ENCODE results near the gene ZC3HAV1. TPM values are rescaled to one million over a fixed set of nuclear protein-coding genes. Genes with fewer than 3 reads are reported as not detected.
A peak's percentile ranks its signal among the peaks of the same experiment; 100 is the strongest.

ZC3HAV1 gene
- polyA plus RNA-seq, 1 of the 3 experiments (the other 2 are of a cell fraction): 11.2 TPM

DNA sequence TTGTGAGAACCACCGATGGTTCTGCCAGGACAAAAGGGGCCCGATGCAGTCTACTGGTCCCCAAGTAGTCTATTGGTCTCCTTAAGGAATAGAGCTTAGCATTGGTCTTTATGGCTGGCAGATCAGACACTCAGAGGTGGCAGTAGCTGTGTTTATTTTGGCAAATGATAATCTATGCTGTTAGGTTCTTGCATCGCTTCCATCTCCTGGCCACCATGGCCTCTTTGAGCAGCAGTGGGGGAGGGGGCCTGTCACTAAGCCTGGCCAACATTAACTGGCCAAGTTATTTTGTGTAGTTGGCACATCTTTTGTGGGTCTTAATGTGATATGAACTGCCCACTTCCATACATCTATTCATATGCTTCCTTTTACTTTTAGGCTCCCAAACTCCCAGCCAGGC is 4.5 kb upstream of the ZC3HAV1 start:
- no peaks in the 10 kb centered on the region for H3K9me3 ChIP-seq
- H3K9ac ChIP-seq: no peak overlapping the region
- ChIA-PET CTCF (interaction anchor here (0.7 to 1.0 kb wide), 5 partner anchors 26 to 228 kb away, joined by 3 read pairs; no protein-coding TSS in a partner anchor), POLR2A (no interaction called here)
- H2AFZ ChIP-seq (ENCODE audit: low read depth): no peak overlapping the region
- H3F3A ChIP-seq (replicated peaks; ENCODE audit: insufficient read depth): peaks cover 9% of the 10 kb centered on the region
- H3K9me2 ChIP-seq: no peaks in the 10 kb centered on the region
- peaks cover 0 to 7% of the 10 kb centered on the region in 2 experiments; a peak in 1 of 4 replicates for H3K4me1 ChIP-seq (ENCODE audit: control insufficient read depth in 1 of 2, insufficient read depth in 2 of 2, low read depth in 1 of 2, low read length in 1 of 2)
- DNase-seq: no peak
- no peak overlapping the region for H3K4me2 ChIP-seq
- no peak overlapping the region for H3K4me3 ChIP-seq (ENCODE audit: low read depth in 2 of 2, low read length in 1 of 2)
- no peaks in the 10 kb centered on the region for H3K27me3 ChIP-seq (ENCODE audit: insufficient read depth)
- no peaks in the 10 kb centered on the region for H4K20me1 ChIP-seq (ENCODE audit: insufficient read depth)
- H3K36me3 ChIP-seq (replicated peaks in 1 of 2; ENCODE audit: control insufficient read depth in 1 of 2, insufficient read depth in 2 of 2, low read length in 1 of 2): no peaks in the 10 kb centered on the region
- no peak for TF ChIP-seq JUND (IDR thresholded peaks at IDR 0.05)
- H3K79me2 ChIP-seq (ENCODE audit: insufficient read depth): peaks cover 1% of the 10 kb centered on the region; the same call in 1 of the 2 replicates
- no peak overlapping the region for H3K27ac ChIP-seq (ENCODE audit: low read depth in 2 of 2, low read length in 1 of 2)
- 77% methylated on average over 3 of the region's 3 CpGs for WGBS (ENCODE audit: low lambda C conversion rate)

DNA sequence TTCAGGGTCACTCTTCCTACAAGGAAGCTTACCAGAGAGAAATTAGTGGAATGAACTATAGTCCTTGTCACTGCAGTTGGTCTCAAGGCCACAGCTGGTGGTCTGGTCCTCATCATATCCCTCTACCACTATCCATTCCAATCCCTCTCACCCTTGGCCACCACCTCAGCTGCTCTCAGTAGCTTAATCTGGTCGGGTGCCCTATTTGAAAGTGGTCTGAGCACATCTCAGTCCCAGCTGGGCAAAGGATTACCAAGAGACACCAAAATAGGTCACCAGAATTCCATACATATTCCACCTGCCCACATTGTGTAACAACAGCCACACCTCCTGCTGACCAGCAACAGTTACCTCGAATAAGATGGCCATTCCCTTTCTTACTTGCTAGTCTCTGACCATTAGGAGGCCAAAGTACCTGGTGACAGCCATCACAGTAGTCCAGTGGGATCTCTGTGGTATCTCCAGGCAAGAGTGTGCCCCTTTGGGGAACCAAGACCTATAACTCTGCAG is 3.3 kb upstream of the ZC3HAV1 start:
- 38% methylated on average over 2 of the region's 2 CpGs for WGBS (ENCODE audit: low lambda C conversion rate)

DNA sequence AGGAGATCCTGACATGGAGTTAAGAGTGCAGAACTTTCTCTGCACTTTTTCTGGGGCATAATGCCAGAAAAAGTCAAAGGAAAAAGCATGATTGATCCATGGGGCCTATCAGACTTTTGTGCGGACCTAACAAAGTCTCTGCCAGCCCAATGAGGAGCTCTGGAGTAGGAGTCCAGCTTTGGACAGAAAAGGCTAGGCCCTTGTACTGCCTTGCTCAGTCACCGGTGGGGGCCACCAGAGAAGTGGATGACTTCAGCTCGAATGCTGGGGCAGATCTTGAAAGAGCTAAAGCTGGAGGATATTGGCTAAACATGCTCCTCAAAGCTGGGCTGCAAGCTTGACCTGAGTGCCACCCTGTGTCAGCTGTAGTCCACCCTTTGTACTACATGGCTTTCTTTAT is 2.8 kb upstream of the ZC3HAV1 start:
- Histone ChIP-seq H2AFZ (ENCODE audit: low read depth) (0 out of 2 replicates have a peak overlapping the region, but pooled peaks have one; percentile 32), H3F3A (replicated peaks; ENCODE audit: insufficient read depth) (peaks cover 9% of the 10 kb centered on the region), H3K36me3 (replicated peaks in 1 of 2; ENCODE audit: control insufficient read depth in 1 of 2, insufficient read depth in 2 of 2, low read length in 1 of 2) (no peaks in the 10 kb centered on the region), H3K27ac (ENCODE audit: low read depth in 2 of 2, low read length in 1 of 2) (no peak overlapping the region), H4K20me1 (ENCODE audit: insufficient read depth) (no peaks in the 10 kb centered on the region), H3K4me1 (ENCODE audit: control insufficient read depth in 1 of 2, insufficient read depth in 2 of 2, low read depth in 1 of 2, low read length in 1 of 2) (peaks cover 4 to 13% of the 10 kb centered on the region in 2 experiments; a peak in 2 of 4 replicates), H3K4me2 (no peak overlapping the region), H3K79me2 (ENCODE audit: insufficient read depth) (peaks cover 18% of the 10 kb centered on the region), H3K4me3 (ENCODE audit: low read depth in 2 of 2, low read length in 1 of 2) (no peak overlapping the region), H3K9me2 (no peaks in the 10 kb centered on the region), H3K27me3 (ENCODE audit: insufficient read depth) (no peaks in the 10 kb centered on the region), H3K9ac (no peak overlapping the region), H3K9me3 (no peaks in the 10 kb centered on the region)
- CTCF ChIA-PET: no interaction called here
- 93% methylated on average over 3 of the region's 3 CpGs for WGBS (ENCODE audit: low lambda C conversion rate)
- no peak for TF ChIP-seq FOXJ3 (CRISPR knock-in tag; IDR thresholded peaks at IDR 0.05)
- no peak for TF ChIP-seq GATA2 (CRISPR knock-in tag; IDR thresholded peaks at IDR 0.05)
- no peak for TF ChIP-seq FOSL2 (IDR thresholded peaks at IDR 0.05; ENCODE audit: borderline replicate concordance, low read depth)
- no peak for TF ChIP-seq GABPA (IDR thresholded peaks at IDR 0.05; ENCODE audit: low read depth)
- no peak for TF ChIP-seq RXRA (IDR thresholded peaks at IDR 0.05; ENCODE audit: borderline replicate concordance, low read depth)
- TF ChIP-seq, protein P1, sequence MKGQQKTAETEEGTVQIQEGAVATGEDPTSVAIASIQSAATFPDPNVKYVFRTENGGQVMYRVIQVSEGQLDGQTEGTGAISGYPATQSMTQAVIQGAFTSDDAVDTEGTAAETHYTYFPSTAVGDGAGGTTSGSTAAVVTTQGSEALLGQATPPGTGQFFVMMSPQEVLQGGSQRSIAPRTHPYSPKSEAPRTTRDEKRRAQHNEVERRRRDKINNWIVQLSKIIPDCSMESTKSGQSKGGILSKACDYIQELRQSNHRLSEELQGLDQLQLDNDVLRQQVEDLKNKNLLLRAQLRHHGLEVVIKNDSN (IDR thresholded peaks at IDR 0.05; ENCODE audit: borderline replicate concordance, low read depth): no peak
- no peak for TF ChIP-seq TCF12 (IDR thresholded peaks at IDR 0.05)
- TF ChIP-seq, protein P2, sequence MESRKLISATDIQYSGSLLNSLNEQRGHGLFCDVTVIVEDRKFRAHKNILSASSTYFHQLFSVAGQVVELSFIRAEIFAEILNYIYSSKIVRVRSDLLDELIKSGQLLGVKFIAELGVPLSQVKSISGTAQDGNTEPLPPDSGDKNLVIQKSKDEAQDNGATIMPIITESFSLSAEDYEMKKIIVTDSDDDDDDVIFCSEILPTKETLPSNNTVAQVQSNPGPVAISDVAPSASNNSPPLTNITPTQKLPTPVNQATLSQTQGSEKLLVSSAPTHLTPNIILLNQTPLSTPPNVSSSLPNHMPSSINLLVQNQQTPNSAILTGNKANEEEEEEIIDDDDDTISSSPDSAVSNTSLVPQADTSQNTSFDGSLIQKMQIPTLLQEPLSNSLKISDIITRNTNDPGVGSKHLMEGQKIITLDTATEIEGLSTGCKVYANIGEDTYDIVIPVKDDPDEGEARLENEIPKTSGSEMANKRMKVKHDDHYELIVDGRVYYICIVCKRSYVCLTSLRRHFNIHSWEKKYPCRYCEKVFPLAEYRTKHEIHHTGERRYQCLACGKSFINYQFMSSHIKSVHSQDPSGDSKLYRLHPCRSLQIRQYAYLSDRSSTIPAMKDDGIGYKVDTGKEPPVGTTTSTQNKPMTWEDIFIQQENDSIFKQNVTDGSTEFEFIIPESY (IDR thresholded peaks at IDR 0.05; ENCODE audit: borderline replicate concordance, low read depth): no peak
- no peak for TF ChIP-seq NRF1 (IDR thresholded peaks at IDR 0.05; ENCODE audit: low read depth, low read length)
- TF ChIP-seq, protein P3, sequence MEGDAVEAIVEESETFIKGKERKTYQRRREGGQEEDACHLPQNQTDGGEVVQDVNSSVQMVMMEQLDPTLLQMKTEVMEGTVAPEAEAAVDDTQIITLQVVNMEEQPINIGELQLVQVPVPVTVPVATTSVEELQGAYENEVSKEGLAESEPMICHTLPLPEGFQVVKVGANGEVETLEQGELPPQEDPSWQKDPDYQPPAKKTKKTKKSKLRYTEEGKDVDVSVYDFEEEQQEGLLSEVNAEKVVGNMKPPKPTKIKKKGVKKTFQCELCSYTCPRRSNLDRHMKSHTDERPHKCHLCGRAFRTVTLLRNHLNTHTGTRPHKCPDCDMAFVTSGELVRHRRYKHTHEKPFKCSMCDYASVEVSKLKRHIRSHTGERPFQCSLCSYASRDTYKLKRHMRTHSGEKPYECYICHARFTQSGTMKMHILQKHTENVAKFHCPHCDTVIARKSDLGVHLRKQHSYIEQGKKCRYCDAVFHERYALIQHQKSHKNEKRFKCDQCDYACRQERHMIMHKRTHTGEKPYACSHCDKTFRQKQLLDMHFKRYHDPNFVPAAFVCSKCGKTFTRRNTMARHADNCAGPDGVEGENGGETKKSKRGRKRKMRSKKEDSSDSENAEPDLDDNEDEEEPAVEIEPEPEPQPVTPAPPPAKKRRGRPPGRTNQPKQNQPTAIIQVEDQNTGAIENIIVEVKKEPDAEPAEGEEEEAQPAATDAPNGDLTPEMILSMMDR (IDR thresholded peaks at IDR 0.05): no peak
- TF ChIP-seq, protein P4, sequence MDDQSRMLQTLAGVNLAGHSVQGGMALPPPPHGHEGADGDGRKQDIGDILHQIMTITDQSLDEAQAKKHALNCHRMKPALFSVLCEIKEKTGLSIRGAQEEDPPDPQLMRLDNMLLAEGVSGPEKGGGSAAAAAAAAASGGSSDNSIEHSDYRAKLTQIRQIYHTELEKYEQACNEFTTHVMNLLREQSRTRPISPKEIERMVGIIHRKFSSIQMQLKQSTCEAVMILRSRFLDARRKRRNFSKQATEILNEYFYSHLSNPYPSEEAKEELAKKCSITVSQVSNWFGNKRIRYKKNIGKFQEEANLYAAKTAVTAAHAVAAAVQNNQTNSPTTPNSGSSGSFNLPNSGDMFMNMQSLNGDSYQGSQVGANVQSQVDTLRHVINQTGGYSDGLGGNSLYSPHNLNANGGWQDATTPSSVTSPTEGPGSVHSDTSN (IDR thresholded peaks at IDR 0.05): no peak
- no peak for TF ChIP-seq JUND (IDR thresholded peaks at IDR 0.05)
- TF ChIP-seq RCOR1 (IDR thresholded peaks at IDR 0.05; ENCODE audit: low read length): no peak
- TF ChIP-seq, protein P5, sequence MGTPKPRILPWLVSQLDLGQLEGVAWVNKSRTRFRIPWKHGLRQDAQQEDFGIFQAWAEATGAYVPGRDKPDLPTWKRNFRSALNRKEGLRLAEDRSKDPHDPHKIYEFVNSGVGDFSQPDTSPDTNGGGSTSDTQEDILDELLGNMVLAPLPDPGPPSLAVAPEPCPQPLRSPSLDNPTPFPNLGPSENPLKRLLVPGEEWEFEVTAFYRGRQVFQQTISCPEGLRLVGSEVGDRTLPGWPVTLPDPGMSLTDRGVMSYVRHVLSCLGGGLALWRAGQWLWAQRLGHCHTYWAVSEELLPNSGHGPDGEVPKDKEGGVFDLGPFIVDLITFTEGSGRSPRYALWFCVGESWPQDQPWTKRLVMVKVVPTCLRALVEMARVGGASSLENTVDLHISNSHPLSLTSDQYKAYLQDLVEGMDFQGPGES (IDR thresholded peaks at IDR 0.05; ENCODE audit: low read depth, low read length): no peak
- TF ChIP-seq YY1 (IDR thresholded peaks at IDR 0.05; ENCODE audit: low read depth): no peak
- TF ChIP-seq FOXM1 (IDR thresholded peaks at IDR 0.05; ENCODE audit: low read depth): no peak
- no peak for DNase-seq
- POLR2A ChIA-PET: no interaction called here

More for the DNA sequence above, 3.3 kb upstream of the ZC3HAV1 start:
- Histone ChIP-seq H3K9me3 (no peaks in the 10 kb centered on the region), H4K20me1 (ENCODE audit: insufficient read depth) (no peaks in the 10 kb centered on the region), H3K4me3 (ENCODE audit: low read depth in 2 of 2, low read length in 1 of 2) (no peak overlapping the region), H3K4me1 (ENCODE audit: control insufficient read depth in 1 of 2, insufficient read depth in 2 of 2, low read depth in 1 of 2, low read length in 1 of 2) (peaks cover 0 to 11% of the 10 kb centered on the region in 2 experiments; a peak in 1 of 4 replicates), H3K9ac (no peak overlapping the region), H3K9me2 (no peaks in the 10 kb centered on the region), H3K4me2 (no peak overlapping the region), H2AFZ (ENCODE audit: low read depth) (no peak overlapping the region), H3K27me3 (ENCODE audit: insufficient read depth) (no peaks in the 10 kb centered on the region), H3K27ac (ENCODE audit: low read depth in 2 of 2, low read length in 1 of 2) (no peak overlapping the region), H3K36me3 (replicated peaks in 1 of 2; ENCODE audit: control insufficient read depth in 1 of 2, insufficient read depth in 2 of 2, low read length in 1 of 2) (no peaks in the 10 kb centered on the region), H3K79me2 (ENCODE audit: insufficient read depth) (peaks cover 14% of the 10 kb centered on the region), H3F3A (replicated peaks; ENCODE audit: insufficient read depth) (peaks cover 9% of the 10 kb centered on the region)
- TF ChIP-seq JUND (IDR thresholded peaks at IDR 0.05): no peak
- ChIA-PET POLR2A (no interaction called here), CTCF (no interaction called here)
- no peak for DNase-seq

All from SK-N-SH (cell line).